Thoracic aorta (tissue), 2 donors: ENCODE data around the gene ANKRD53. TPM values are rescaled to one million over a fixed set of nuclear protein-coding genes. Genes with fewer than 3 reads are reported as not detected.
"Not testable (repeated sequence)": the region's sequence is repeated elsewhere in the genome, so short reads cannot be mapped to it uniquely, and the experiment has no call there.

Source experiments
- ATAC-seq: fragments of 150-250 bp; one replicate; pipeline ENCODE4 v1.8.0; 2017; ENCODE audit warnings: low read depth; ENCODE audit not compliant: insufficient number of reproducible peaks, low FRiP score
- DNase-seq: peaks from one replicate; pipeline ENCODE4 v3.0.0-alpha.2; 2020; ENCODE audit warnings: low spot score
- H3K27ac ChIP-seq, 2 donors: fragments of 200-600 bp; sonication (generic); 1 replicate in 1 of 2; 2 replicates in 1 of 2; pipeline ENCODE4 v1.5.1; 2016; ENCODE audit warnings: mild to moderate bottlenecking in 2 of 2, moderate library complexity in 2 of 2
- H3K27me3 ChIP-seq: fragments of 200-600 bp; sonication (generic); replicated peaks from 2 replicates; pipeline ENCODE4 v1.6.0; 2016; ENCODE audit warnings: mild to moderate bottlenecking; ENCODE audit not compliant: insufficient read depth
- H3K36me3 ChIP-seq: fragments of 200-600 bp; sonication (generic); one replicate; pipeline ENCODE4 v1.5.1; 2016
- H3K4me1 ChIP-seq, 2 donors: fragments of 200-600 bp; sonication (generic); 1 replicate in 1 of 2; 2 replicates in 1 of 2; pipeline versions ENCODE4 v1.5.1 to v1.6.0; 2016; ENCODE audit warnings: low read depth in 2 of 2, mild to moderate bottlenecking in 1 of 2; ENCODE audit not compliant: control insufficient read depth in 1 of 2
- H3K4me3 ChIP-seq: fragments of 200-600 bp; sonication (generic); 2 replicates; pipeline ENCODE4 v1.5.1; 2016; ENCODE audit warnings: mild to moderate bottlenecking
- H3K9me3 ChIP-seq: fragments of 200-600 bp; sonication (generic); 2 replicates; pipeline ENCODE4 v1.5.1; 2016
- CTCF ChIP-seq: fragments of 200-600 bp; sonication (generic); IDR thresholded peaks from one replicate; pipeline ENCODE4 v1.5.1; 2019; ENCODE audit warnings: antibody characterized with exemption
- total RNA-seq, 2 donors: library from RNA; depleted of rRNA; stranded (reverse); fragments of >200 nt; gene quantifications; one replicate each; pipeline versions ENCODE4 v1.1.0 to v1.2.3, GENCODE V29; 2016

Gene ANKRD53
- total RNA-seq, 2 donors from 2014 or later: 0.49 to 4.6 TPM

- Histone ChIP-seq H3K27me3 (no peaks in the 10 kb centered on the region), H3K4me3 (peak within 1 kb of the TSS; percentile 94), H3K27ac (peak within 1 kb of the TSS; percentile 75 to 80), H3K36me3 (peaks cover 15% of the 10 kb centered on the region), H3K9me3 (no peaks in the 10 kb centered on the region), H3K4me1 (peaks cover 13 to 35% of the 10 kb centered on the region in 2 donors)
- DNase-seq (peak; percentile 55), ATAC-seq (peak; percentile 84)
- peak; percentile 55 for TF ChIP-seq CTCF
Measured at GRCh38 chr2:70994699-70995425, 16.4 kb downstream of the ANKRD53 start, which contains the start of gene TEX261. TEX261 (minus strand) TSS chr2:70994873; CDS start chr2:70994757, 116 bp downstream.

DNA sequence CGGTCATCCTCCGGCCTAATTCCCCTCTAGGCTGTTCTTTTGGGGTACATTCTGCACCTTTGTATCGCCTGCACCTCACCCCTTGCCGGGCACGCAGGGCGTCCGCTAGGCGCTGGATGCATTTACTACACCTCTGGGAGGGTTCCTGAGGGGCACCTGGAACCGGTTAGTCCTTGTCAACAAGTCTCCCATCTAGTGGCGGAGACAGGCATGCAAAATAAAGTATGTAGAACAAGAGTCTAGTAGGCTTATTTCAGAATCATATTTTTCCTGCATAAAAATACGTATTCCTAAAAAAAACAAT is 16.9 kb downstream of the ANKRD53 start:
- DNase-seq: no peak
- ATAC-seq: no peak
- no peaks in the 10 kb centered on the region for H3K9me3 ChIP-seq
- no peak overlapping the region for H3K27ac ChIP-seq
- peaks cover 13 to 35% of the 10 kb centered on the region in 2 donors for H3K4me1 ChIP-seq
- peak overlapping the region; percentile 94 for H3K4me3 ChIP-seq
- TF ChIP-seq CTCF: no peak
- H3K36me3 ChIP-seq: peaks cover 14% of the 10 kb centered on the region
- H3K27me3 ChIP-seq: no peaks in the 10 kb centered on the region

DNA sequence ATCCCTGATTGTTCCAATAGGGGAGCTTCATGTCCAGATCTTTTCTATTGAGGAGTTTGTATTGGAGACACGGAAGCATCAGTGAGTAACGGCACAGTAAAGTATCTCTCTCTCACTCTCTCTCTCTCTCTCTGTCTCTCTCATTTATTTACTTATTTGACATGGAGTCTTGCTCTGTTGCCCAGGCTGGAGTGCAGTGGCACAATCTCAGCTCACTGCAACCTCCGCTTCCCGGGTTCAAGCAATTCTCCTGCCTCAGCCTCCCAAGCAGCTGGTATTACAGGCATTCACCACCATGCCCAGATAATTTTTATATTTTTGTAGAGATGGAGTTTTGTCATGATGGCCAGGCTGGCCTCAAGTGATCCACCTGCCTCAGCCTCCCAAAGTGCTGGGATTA is 20.5 kb downstream of the ANKRD53 start:
- H3K4me3 ChIP-seq, DNase-seq, H3K27ac ChIP-seq, H3K27me3 ChIP-seq, H3K9me3 ChIP-seq, H3K36me3 ChIP-seq, ATAC-seq: not testable (repeated sequence)
- H3K4me1 ChIP-seq: peaks cover under 1 to 17% of the 10 kb centered on the region in 2 donors

DNA sequence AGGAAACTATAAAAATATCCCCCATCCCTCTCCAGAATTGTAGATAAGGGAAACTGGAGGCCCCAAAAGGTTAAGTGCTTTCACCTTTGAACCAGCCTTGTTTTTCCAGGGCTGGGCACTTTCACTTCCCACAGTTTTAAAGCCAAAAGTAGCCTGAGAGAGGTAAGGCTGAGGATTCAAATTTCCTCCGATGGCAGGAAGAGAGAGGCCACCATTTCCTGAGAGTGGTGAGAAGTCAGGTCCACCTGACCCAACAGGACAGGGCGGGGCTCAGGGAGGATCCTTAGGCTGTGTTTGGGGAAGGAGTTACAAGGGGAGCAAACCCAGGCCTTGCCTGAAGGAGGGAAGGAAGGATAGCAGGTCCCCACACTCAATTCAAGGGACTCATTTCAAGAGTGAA is 20.9 kb downstream of the ANKRD53 start:
- H3K27me3 ChIP-seq: no peaks in the 10 kb centered on the region
- H3K27ac ChIP-seq: no peak overlapping the region
- no peaks in the 10 kb centered on the region for H3K9me3 ChIP-seq
- DNase-seq (no peak), ATAC-seq (no peak)
- TF ChIP-seq CTCF: no peak
- peaks cover 0 to 15% of the 10 kb centered on the region in 2 donors for H3K4me1 ChIP-seq
- H3K36me3 ChIP-seq: no peaks in the 10 kb centered on the region
- H3K4me3 ChIP-seq: no peak overlapping the region

DNA sequence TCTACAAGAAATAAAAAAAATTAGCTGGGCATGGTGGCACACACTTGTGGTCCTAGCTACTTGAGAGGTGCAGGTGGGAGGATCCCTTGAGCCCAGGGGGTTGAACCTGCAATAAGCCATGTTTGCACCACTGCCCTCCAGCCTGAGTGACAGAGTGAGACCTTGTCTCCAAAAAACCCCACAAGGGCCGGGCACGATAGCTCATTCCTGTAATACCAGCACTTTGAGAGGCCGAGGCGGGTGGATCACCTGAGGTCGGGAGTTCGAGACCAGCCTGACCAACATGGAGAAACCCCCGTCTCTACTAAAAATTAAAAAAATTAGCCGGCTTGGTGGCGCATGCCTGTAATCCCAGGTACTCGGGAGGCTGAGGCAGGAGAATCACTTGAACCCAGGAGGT is 21.5 kb downstream of the ANKRD53 start:
- H3K4me3 ChIP-seq, H3K27ac ChIP-seq, H3K36me3 ChIP-seq, ATAC-seq, H3K27me3 ChIP-seq, DNase-seq, H3K9me3 ChIP-seq: not testable (repeated sequence)
- H3K4me1 ChIP-seq: peaks cover 0 to 15% of the 10 kb centered on the region in 2 donors

GRCh38 chr2:71000780-71001591 is 22.6 kb downstream of the ANKRD53 start:
- Histone ChIP-seq H3K4me3 (peak overlapping the region; percentile 48), H3K27ac (no peak overlapping the region), H3K36me3 (no peaks in the 10 kb centered on the region), H3K9me3 (no peaks in the 10 kb centered on the region), H3K27me3 (no peaks in the 10 kb centered on the region), H3K4me1 (peaks cover 0 to 7% of the 10 kb centered on the region in 2 donors)
- DNase-seq (no peak), ATAC-seq (no peak)
- peak; percentile 93 for TF ChIP-seq CTCF
